B cell (primary cell): ENCODE measurements around the gene CMPK1. TPM values are rescaled to one million over a fixed set of nuclear protein-coding genes. Genes with fewer than 3 reads are reported as not detected.

Source experiments
- ATAC-seq: fragments of 200-7000 bp; cut with Tn5 transposase; one replicate; pipeline ENCODE4 v1.10.0; 2021; ENCODE audit warnings: low read depth, mild to moderate bottlenecking, moderate number of reproducible peaks, moderate library complexity
- CTCF ChIA-PET: fragments of 350-600 bp; sonication (Branson Sonifier 250); formaldehyde crosslinking; loops from one replicate; lab custom pipeline; 2021; ENCODE audit warnings: antibody characterized with exemption, inconsistent platforms; lab: Charles Lee
- POLR2A ChIA-PET: fragments of 350-600 bp; sonication (Branson Sonifier 250); formaldehyde crosslinking; loops from one replicate; lab custom pipeline; 2021; ENCODE audit warnings: antibody characterized with exemption; lab: Charles Lee
- DNase-seq: peaks from one replicate; pipeline ENCODE4 v3.0.0; 2013
- H2AFZ ChIP-seq: 2 replicates; pipeline ENCODE4 v1.6.1; 2012; ENCODE audit warnings: mild to moderate bottlenecking, low read depth, low read length; ENCODE audit not compliant: insufficient read depth, poor library complexity, severe bottlenecking
- H3K27ac ChIP-seq, 2 donors: 1 replicate in 1 of 2; 2 replicates in 1 of 2; pipeline ENCODE4 v1.5.1; 2012 to 2013; ENCODE audit warnings: low read length in 2 of 2, mild to moderate bottlenecking in 2 of 2, moderate library complexity in 1 of 2
- H3K27me3 ChIP-seq, 4 experiments: fragments of 200-600 bp in 1 of 4; sonication (generic) in 1 of 4; replicated peaks in 1 of 4; 1 replicate in 2 of 4; 2 replicates in 2 of 4; pipeline versions ENCODE4 v1.6.1 to v1.7.0; 2013 to 2016; ENCODE audit warnings: low read length in 3 of 4, mild to moderate bottlenecking in 2 of 4, mixed read lengths in 1 of 4, moderate library complexity in 1 of 4; ENCODE audit not compliant: insufficient read depth in 4 of 4, control insufficient read depth in 3 of 4; ENCODE audit errors: control extremely low read depth in 1 of 4
- H3K36me3 ChIP-seq, 2 experiments: replicated peaks in 1 of 2; 1 replicate in 1 of 2; 2 replicates in 1 of 2; pipeline versions ENCODE4 v1.6.1 to v1.7.1; 2013; ENCODE audit warnings: low read length in 1 of 2; ENCODE audit not compliant: insufficient read depth in 2 of 2, control insufficient read depth in 1 of 2; ENCODE audit errors: control extremely low read depth in 1 of 2, extremely low read depth in 1 of 2
- H3K4me1 ChIP-seq, 2 donors: fragments of 200-600 bp in 1 of 2; sonication (generic) in 1 of 2; 1 replicate in 1 of 2; 2 replicates in 1 of 2; pipeline versions ENCODE4 v1.5.1 to v1.6.1; 2013 to 2017; ENCODE audit warnings: low read length in 2 of 2; ENCODE audit not compliant: control insufficient read depth in 2 of 2, insufficient read depth in 2 of 2
- H3K4me2 ChIP-seq: replicated peaks from 2 replicates; pipeline ENCODE3; 2012; ENCODE audit warnings: mild to moderate bottlenecking, low read depth, low read length; ENCODE audit not compliant: poor library complexity, severe bottlenecking
- H3K4me3 ChIP-seq, 5 experiments: fragments of 200-600 bp in 1 of 5; sonication (generic) in 1 of 5; 1 replicate in 3 of 5; 2 replicates in 2 of 5; pipeline versions ENCODE4 v1.5.1 to v1.7.0; 2011 to 2016; ENCODE audit warnings: low read length in 4 of 5, mild to moderate bottlenecking in 4 of 5, low read depth in 2 of 5, control low read depth in 1 of 5, moderate library complexity in 1 of 5; ENCODE audit not compliant: insufficient read depth in 1 of 5; ENCODE audit errors: control extremely low read depth in 1 of 5, extremely low read depth in 1 of 5
- H3K79me2 ChIP-seq: fragments of 200-600 bp; sonication (generic); one replicate; pipeline ENCODE4 v1.6.0; 2016; ENCODE audit warnings: low read length; ENCODE audit not compliant: control insufficient read depth, insufficient read depth
- H3K9ac ChIP-seq: fragments of 200-600 bp; sonication (generic); 2 replicates; pipeline ENCODE4 v1.6.1; 2017; ENCODE audit warnings: mild to moderate bottlenecking, low read length, moderate library complexity
- H3K9me3 ChIP-seq, 3 donors: one replicate each; pipeline versions ENCODE4 v1.6.1 to v1.7.1; 2013; ENCODE audit warnings: low read length in 2 of 3; ENCODE audit not compliant: control insufficient read depth in 2 of 3, insufficient read depth in 1 of 3; ENCODE audit errors: control extremely low read depth in 1 of 3
- H4K20me1 ChIP-seq: 2 replicates; pipeline ENCODE4 v1.6.0; 2012; ENCODE audit warnings: mild to moderate bottlenecking, low read length; ENCODE audit not compliant: insufficient read depth, control insufficient read depth, poor library complexity, severe bottlenecking
- H3K27ac Mint-ChIP-seq: one replicate; pipeline ENCODE4 v1.8.0; 2021; ENCODE audit warnings: mixed read lengths
- H3K27me3 Mint-ChIP-seq: one replicate; pipeline ENCODE4 v1.8.0; 2021; ENCODE audit warnings: mixed read lengths
- H3K4me1 Mint-ChIP-seq: one replicate; pipeline ENCODE4 v1.8.0; 2021; ENCODE audit warnings: mixed read lengths
- H3K4me3 Mint-ChIP-seq: one replicate; pipeline ENCODE4 v1.8.0; 2021; ENCODE audit warnings: mixed read lengths
- H3K9me3 Mint-ChIP-seq: one replicate; pipeline ENCODE4 v1.8.0; 2022; ENCODE audit warnings: mixed read lengths; ENCODE audit not compliant: insufficient read depth
- EZH2 ChIP-seq: IDR thresholded peaks from 2 replicates; pipeline ENCODE4 v1.6.1; 2012; ENCODE audit warnings: borderline replicate concordance, low read depth, mild to moderate bottlenecking, moderate library complexity, low read length; ENCODE audit not compliant: insufficient read depth, poor library complexity, severe bottlenecking
- WGBS: methylation state at CpG from one replicate; pipeline ENCODE4 v1.1.5; 2013; ENCODE audit warnings: missing lambda C conversion rate; ENCODE audit not compliant: insufficient coverage; 5-methylcytosine and 5-hydroxymethylcytosine counted together
- intact Hi-C: fragments of 100-400 bp; cut with micrococcal nuclease; formaldehyde crosslinking; loops from one replicate; pipeline ENCODE4 v1.10.0; 2022
- polyA plus RNA-seq: library from polyadenylated mRNA; depleted of rRNA; stranded (reverse); fragments of >200 nt; gene quantifications from 2 replicates; pipeline ENCODE4 v1.2.3, GENCODE V29; 2012
- total RNA-seq, 2 donors: library from RNA; stranded (reverse); fragments of 120-200 nt in 1 of 2; gene quantifications; 1 replicate in 1 of 2; 2 replicates in 1 of 2; pipeline versions ENCODE4 v1.2.3 to v1.2.4, GENCODE V29; 2013 to 2022
- TF ChIP-seq, protein P1 (sequence below): fragments of 200-600 bp; IDR thresholded peaks from one replicate; pipeline ENCODE4 v1.8.0; 2022; ENCODE audit warnings: antibody characterized with exemption, mild to moderate bottlenecking

The CMPK1 gene
- total and polyA plus RNA-seq, 2 donors (not counting 1 experiment from before 2014, with no cell fraction given) = 16.8 to 97.4 TPM

DNA sequence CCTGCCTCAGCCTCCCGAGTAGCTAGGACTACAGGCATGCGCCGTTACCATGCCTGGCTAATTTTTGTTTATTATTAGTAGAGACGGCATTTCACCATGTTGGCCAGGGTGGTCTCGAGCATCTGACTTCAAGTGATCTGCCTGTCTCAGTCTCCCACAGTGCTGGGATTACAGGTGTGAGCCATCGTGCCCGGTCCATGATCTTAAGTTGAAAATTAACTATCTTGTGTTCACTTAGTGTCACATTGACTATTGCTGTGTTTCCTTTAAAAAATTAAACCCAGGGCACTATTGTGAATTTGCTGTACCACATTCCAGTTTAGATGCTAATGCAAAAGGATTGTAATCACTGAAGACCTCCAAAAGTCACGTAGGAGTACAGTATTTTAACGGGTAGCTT is 14.1 kb downstream of the CMPK1 start:
- no peak for ATAC-seq
- no peak overlapping the region for H3K4me3 Mint-ChIP-seq
- CTCF ChIA-PET = no interaction called here

GRCh38 chr1:47348246-47348645 is 14.7 kb downstream of the CMPK1 start:
- Histone ChIP-seq H3K27ac (no peak overlapping the region), H3K27me3 (no peaks in the 10 kb centered on the region), H3K4me3 (no peak overlapping the region), H3K9me3 (no peaks in the 10 kb centered on the region), H3K4me1 (no peaks in the 10 kb centered on the region), H3K79me2 (peaks cover 74% of the 10 kb centered on the region), H3K9ac (no peak overlapping the region), H4K20me1 (peaks cover 44% of the 10 kb centered on the region), H2AFZ (no peak overlapping the region), H3K36me3 (peaks cover 4 to 5% of the 10 kb centered on the region in 2 experiments), H3K4me2 (no peak overlapping the region)
- ATAC-seq = no peak
- Mint-ChIP-seq H3K9me3 (no peaks in the 10 kb centered on the region), H3K4me1 (peaks cover 5% of the 10 kb centered on the region), H3K27me3 (no peaks in the 10 kb centered on the region), H3K4me3 (no peak overlapping the region), H3K27ac (no peak overlapping the region)
- intact Hi-C loops = no loop called here
- ChIA-PET POLR2A (no interaction called here), CTCF (no interaction called here)
- no peak for DNase-seq
- TF ChIP-seq, protein P1, sequence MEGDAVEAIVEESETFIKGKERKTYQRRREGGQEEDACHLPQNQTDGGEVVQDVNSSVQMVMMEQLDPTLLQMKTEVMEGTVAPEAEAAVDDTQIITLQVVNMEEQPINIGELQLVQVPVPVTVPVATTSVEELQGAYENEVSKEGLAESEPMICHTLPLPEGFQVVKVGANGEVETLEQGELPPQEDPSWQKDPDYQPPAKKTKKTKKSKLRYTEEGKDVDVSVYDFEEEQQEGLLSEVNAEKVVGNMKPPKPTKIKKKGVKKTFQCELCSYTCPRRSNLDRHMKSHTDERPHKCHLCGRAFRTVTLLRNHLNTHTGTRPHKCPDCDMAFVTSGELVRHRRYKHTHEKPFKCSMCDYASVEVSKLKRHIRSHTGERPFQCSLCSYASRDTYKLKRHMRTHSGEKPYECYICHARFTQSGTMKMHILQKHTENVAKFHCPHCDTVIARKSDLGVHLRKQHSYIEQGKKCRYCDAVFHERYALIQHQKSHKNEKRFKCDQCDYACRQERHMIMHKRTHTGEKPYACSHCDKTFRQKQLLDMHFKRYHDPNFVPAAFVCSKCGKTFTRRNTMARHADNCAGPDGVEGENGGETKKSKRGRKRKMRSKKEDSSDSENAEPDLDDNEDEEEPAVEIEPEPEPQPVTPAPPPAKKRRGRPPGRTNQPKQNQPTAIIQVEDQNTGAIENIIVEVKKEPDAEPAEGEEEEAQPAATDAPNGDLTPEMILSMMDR = no peak
- no peak for TF ChIP-seq EZH2
- WGBS = 100% methylated on average over 1 of the region's 1 CpG

More for the DNA sequence above, 14.1 kb downstream of the CMPK1 start:
- H4K20me1 ChIP-seq = peaks cover 44% of the 10 kb centered on the region
- no peak overlapping the region for H3K4me2 ChIP-seq
- intact Hi-C loops = no loop called here
- no peak overlapping the region for H3K9ac ChIP-seq
- Mint-ChIP-seq H3K4me1 (peaks cover 5% of the 10 kb centered on the region), H3K27ac (no peak overlapping the region), H3K27me3 (no peaks in the 10 kb centered on the region), H3K9me3 (no peaks in the 10 kb centered on the region)
- POLR2A ChIA-PET = no interaction called here
- TF ChIP-seq, protein P1 = no peak
- TF ChIP-seq EZH2 = no peak
- no peak overlapping the region for H2AFZ ChIP-seq
- no peaks in the 10 kb centered on the region for H3K4me1 ChIP-seq
- no peak overlapping the region for H3K27ac ChIP-seq
- H3K36me3 ChIP-seq = peaks cover 4 to 5% of the 10 kb centered on the region in 2 experiments
- H3K79me2 ChIP-seq = peaks cover 79% of the 10 kb centered on the region
- WGBS = 98% methylated on average over 7 of the region's 9 CpGs
- no peak for DNase-seq
- H3K27me3 ChIP-seq = no peaks in the 10 kb centered on the region
- H3K4me3 ChIP-seq = no peak overlapping the region
- H3K9me3 ChIP-seq = no peaks in the 10 kb centered on the region
